ENCODE data around the gene USP31.

Gene USP31

GRCh38 chr16:23149267-23149992, at the start of gene USP31:
Gene USP31 (minus strand): TSS chr16:23149452. CDS start chr16:23149270, 182 bp downstream.
- DNase-seq (ENCODE audit: low read depth) = peak; percentile 72
- TF ChIP-seq CTCF (IDR thresholded peaks at IDR 0.05; ENCODE audit: control insufficient read depth, insufficient read depth, low read depth, low read length, missing control alignments) = no peak
- peak within 1 kb of the TSS; percentile 59 for H3K4me3 ChIP-seq (ENCODE audit: control insufficient read depth, low read depth, low read length)

- H3K4me3 ChIP-seq (ENCODE audit: control insufficient read depth, low read depth, low read length) = no peak overlapping the region
- TF ChIP-seq CTCF (IDR thresholded peaks at IDR 0.05; ENCODE audit: control insufficient read depth, insufficient read depth, low read depth, low read length, missing control alignments) = no peak
- no peak for DNase-seq (ENCODE audit: low read depth)
Observed at GRCh38 chr16:23196539-23196938, 47.3 kb upstream of the USP31 start.

GRCh38 chr16:23195366-23195978, 46.2 kb upstream of the USP31 start:
- no peak overlapping the region for H3K4me3 ChIP-seq (ENCODE audit: control insufficient read depth, low read depth, low read length)
- no peak for DNase-seq (ENCODE audit: low read depth)
- TF ChIP-seq CTCF (IDR thresholded peaks at IDR 0.05; ENCODE audit: control insufficient read depth, insufficient read depth, low read depth, low read length, missing control alignments) = no peak

- no peak for DNase-seq (ENCODE audit: low read depth)
- no peak overlapping the region for H3K4me3 ChIP-seq (ENCODE audit: control insufficient read depth, low read depth, low read length)
- TF ChIP-seq CTCF (IDR thresholded peaks at IDR 0.05; ENCODE audit: control insufficient read depth, insufficient read depth, low read depth, low read length, missing control alignments) = no peak
Observed at GRCh38 chr16:23194497-23195221, 45.4 kb upstream of the USP31 start.

GRCh38 chr16:23188911-23189310, 39.7 kb upstream of the USP31 start:
- no peak overlapping the region for H3K4me3 ChIP-seq (ENCODE audit: control insufficient read depth, low read depth, low read length)
- DNase-seq (ENCODE audit: low read depth) = no peak
- TF ChIP-seq CTCF (IDR thresholded peaks at IDR 0.05; ENCODE audit: control insufficient read depth, insufficient read depth, low read depth, low read length, missing control alignments) = no peak

GRCh38 chr16:23187341-23187740, 38.1 kb upstream of the USP31 start:
- no peak for TF ChIP-seq CTCF (IDR thresholded peaks at IDR 0.05; ENCODE audit: control insufficient read depth, insufficient read depth, low read depth, low read length, missing control alignments)
- no peak for DNase-seq (ENCODE audit: low read depth)
- H3K4me3 ChIP-seq (ENCODE audit: control insufficient read depth, low read depth, low read length) = no peak overlapping the region
